GM18861 (cell line): Measurements from ENCODE around the gene ARHGEF28.

Experiments
- ATAC-seq: cut with Tn5 transposase; IDR thresholded peaks from one replicate; pipeline ENCODE4 v1.9.1; 2021; ENCODE audit not compliant: unreplicated experiment

ARHGEF28 gene

DNA sequence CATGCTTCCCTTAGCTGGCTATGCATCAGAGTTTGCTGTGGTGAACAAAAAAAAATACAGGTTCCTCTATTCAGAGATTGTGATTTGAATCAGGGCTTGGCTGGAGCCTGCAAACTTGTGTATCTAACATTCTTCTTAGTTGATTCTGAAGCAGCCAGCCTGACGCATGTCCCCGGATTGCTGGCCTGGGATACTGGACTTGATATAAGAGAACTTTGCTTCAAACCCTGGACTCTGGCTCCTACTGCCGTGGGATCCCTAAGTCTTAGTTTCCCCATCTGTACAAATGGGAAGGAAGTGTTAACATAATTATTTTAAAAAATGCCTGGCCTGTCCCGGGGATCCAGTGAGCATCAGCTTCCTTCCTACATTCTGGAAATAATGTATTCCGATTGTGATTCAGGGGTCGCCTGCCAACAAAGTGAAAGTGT is 292.8 kb downstream of the ARHGEF28 start:
- ATAC-seq, result no peak

DNA sequence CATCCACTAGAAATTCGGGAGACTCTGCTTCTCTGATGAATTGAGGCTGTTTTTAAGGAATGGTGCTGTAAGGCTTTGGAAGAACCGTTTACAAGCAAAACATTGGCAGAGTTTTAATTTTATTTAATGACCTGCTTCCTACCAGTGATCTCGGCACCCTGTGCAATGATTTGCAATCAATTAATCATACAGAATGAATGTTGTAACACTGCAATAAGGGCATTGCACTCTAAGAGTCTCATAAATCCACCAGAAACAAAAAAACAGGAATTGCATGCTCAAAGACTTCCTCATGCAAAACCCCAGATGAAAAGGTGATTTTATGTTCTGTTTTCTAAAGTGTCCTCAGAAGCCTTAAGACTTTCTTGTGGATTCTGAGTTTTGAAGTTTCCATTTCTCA is 295.7 kb downstream of the ARHGEF28 start:
- ATAC-seq, result no peak

DNA sequence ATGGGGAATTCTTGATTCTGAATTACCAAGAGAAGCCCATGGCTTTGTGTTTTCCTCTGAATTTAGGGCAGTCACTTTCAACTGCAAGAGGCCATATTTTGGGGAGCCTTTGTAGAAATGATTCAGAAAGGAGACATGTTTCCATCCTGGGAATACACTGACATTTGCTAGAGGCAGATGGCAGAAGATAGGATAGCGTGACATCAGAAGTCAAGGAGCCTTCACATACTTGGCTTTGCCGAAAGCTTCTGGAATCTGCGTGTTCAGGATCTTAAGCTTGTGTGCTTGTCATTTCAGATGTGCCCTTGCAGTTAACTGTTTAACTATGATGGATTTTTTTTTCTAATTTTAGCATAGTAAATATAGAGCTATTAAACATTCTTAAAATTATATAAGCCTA is 296.2 kb downstream of the ARHGEF28 start:
- no peak for ATAC-seq

GRCh38 chr5:73922875-73923557 is 297.0 kb downstream of the ARHGEF28 start:
- no peak for ATAC-seq

DNA sequence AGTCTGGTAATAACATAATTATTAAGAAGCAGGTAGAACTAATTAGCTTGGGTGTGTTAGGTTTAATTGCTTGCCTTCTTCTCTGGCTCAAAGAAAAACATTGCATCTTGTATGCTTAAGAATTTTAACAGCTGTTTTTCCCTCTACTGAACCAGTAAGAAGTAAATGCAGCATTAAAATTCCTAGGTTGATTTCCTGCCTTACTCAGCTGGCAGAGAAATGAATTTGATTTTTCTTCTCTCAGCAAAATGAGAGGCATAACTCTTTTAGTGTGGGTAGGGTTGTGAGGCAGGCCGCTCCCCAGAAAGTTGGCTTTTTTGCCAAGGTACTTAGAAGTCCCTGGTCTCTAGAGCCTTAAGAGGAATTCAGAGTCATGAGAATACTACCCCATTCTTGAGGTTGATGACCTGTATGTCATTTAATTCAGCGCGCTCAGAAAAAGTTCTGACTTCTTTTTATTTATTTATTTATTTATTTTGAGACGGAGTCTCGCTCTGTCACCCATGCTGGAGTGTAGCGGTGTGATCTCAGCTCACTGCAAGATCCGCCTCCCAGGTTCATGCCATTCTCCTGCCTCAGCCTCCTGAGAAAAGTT is 302.6 kb downstream of the ARHGEF28 start:
- ATAC-seq, result no peak

- ATAC-seq, result no peak
These were observed 309.7 kb downstream of the ARHGEF28 start for GRCh38 chr5:73935719-73936118.

DNA sequence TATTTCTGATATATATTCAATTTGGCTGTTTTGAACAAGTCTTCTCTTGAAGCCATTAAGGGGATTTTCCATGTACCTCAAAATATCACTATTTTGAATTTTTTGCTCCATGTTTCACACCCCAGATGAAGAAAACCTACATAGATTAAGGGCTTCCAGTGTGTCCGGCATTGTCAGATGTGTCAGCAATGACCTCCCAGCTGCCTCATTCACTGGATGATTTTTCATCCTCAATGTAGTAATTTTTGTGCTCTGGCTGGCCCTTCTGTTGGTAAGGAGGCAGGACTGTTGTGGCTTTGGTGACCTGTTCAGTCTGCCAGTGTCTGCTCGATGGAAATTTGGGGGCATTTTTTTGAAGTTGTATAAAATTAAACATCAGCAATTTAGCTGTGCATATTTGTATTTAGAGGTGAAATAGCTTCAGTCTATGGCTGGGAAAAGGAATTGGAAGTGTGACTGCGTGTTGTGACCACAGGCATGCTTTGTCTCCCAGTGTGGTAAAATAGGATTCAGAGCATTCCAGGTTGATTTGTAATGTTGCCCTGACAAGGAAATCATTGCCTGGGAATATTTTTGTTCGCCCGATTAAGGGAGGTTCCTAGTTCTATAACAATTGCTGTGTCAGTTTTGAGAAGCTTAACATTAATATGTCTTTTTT is 312.4 kb downstream of the ARHGEF28 start:
- no peak for ATAC-seq

DNA sequence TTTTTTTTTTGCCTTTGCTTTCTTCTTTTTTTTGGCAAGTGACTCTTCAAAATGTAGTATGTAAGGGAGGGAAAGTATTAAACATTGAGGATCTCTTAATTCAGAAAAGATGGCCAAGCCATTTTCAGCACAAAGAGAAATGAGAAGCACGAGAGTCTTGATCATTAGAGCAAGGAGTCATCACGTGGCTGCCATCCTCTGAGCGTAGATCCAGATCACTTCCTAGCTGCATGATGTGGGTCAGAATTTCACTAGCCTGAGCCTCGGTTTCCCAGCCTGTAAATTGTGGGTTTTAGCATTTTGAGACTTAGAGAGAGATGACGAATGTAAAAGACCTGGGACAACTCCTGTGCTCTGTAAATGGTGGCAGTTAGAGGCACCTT is 312.9 kb downstream of the ARHGEF28 start:
- ATAC-seq, result no peak

GRCh38 chr5:73939557-73939956 is 313.6 kb downstream of the ARHGEF28 start:
- ATAC-seq, result no peak

DNA sequence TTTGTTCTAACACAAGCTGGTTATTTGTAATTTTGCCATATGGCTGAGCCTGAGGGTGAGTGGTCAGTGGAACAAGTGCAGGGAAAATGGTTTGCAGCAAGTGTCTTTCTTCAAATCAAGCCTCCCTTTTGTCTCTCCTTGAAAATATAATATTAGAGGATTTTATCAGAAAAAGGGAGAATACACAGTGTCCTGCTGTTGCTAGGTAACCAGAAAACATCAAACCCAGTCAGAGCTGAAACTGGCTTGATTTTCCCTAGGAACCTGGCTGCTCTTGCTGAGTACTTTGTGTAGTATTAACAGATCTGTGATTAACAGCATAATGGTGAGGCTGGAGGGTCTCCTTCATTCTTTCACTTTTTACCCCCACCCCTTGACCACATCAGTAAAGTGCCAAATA is 314.0 kb downstream of the ARHGEF28 start:
- ATAC-seq, result no peak

DNA sequence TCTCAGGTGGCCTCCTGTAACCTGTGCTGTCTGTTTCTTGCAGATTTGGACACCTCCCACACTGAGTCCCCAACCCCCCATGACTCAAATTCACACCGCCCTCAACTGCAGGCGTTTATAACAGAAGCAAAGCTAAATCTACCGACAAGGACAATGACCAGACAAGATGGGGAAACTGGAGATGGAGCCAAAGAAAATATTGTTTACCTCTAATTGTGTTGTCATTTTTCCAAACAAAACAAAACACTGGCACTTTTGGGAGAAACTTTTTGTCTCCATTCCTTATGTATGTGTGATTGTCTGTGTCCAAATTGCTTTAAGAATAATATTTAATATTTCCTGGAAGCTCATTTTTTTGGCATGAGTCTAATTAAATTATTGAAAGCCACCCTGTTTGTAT is 314.8 kb downstream of the ARHGEF28 start:
- no peak for ATAC-seq

GRCh38 chr5:73942783-73943182 is 316.8 kb downstream of the ARHGEF28 start:
- ATAC-seq, result no peak

- ATAC-seq, result no peak
These were observed 317.4 kb downstream of the ARHGEF28 start for GRCh38 chr5:73943397-73943796.

DNA sequence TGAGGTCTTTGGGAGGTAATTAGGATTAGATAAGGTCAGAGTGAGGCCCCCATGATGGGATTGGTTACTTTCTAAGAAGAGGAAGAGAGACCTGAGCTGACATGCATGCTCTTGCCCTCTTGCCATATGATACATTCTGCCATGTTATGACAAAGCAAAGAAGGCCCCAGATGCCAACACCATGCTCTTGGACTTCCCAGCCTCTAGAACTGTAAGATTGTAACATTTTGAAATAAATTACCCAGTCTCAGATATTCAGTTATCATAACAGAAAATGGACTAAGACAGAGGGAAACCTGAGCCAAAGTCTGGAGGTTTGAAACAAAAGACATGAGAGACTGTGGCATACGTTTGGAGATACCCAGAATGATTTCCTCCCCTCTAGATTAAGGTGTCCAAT is 318.6 kb downstream of the ARHGEF28 start:
- ATAC-seq, result no peak

GRCh38 chr5:73945505-73945904 is 319.5 kb downstream of the ARHGEF28 start:
- ATAC-seq, result no peak

DNA sequence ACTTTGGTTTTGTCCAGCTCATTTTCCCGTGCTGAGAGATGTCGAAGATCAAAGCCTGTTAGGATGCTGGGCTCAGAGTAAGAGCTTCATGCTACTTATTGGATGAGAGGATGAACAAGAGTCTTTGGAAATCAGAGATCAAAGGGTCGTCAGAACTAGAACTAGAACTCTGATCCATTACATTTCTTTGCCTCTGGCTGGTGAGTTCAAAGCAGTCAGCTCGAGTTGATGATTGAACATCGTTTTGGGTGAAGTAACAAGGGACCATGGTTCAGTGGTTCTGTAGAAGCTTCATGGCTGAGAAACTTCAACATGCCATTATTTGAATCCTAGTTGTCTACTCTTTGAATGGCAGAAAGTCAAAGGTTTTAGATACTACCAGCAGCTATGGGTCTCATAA is 320.3 kb downstream of the ARHGEF28 start:
- ATAC-seq, result no peak

- no peak for ATAC-seq
These were observed 321.1 kb downstream of the ARHGEF28 start for GRCh38 chr5:73946919-73947602.

DNA sequence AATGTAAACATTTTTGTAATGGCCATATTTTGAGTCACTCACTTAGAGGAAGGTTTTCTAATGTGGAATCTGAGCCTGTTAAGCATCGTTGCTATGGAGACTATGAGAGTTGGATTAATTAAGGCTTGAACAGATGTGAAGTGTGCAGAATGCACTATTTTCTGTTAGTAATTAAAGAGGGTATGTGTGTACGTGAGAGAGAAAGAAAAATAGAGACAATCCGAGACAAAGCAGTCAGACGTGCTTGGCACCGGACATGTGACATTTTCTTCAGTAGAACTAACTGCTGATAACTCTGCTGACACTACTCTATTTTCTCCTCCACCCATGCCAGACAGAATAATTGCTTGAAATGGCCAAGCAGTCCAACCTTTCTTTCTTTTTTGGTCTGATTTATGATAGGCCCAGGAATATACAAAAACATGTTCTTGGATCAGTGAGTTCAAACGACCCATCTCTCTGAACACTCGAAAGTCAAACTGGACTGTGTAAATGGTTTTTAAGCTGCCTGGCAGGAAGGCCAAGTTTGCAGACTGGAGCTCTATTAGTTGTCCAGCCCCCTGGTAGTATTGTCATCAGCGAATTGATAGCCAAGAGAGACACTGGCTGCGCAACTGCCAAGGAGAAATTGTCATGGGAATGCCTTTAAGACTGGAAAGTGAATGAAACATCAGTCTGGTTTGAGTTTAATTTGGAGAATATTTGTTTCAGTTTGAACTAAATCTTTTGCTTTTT is 322.1 kb downstream of the ARHGEF28 start:
- no peak for ATAC-seq

DNA sequence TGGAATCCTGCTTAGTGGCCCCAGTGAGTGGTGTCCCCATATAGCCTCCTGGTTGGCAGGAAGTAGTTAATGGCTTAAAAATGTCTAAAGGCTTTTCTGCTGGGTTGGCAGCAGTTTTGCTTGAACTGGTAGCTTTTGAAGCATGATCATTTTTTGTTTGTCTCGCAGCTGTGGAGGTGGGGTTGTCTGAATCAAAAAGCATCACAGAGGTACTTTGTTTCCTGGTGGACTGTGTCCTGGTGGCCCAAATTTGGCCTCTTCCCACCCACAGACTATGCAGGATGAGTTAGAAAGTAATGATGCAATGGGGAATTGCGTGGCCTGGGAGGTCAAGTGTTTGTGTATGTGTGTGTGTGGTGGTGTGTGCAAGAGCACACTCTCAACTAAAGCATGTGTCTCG is 322.7 kb downstream of the ARHGEF28 start:
- no peak for ATAC-seq

GRCh38 chr5:73950441-73950873 is 324.5 kb downstream of the ARHGEF28 start:
- no peak for ATAC-seq

DNA sequence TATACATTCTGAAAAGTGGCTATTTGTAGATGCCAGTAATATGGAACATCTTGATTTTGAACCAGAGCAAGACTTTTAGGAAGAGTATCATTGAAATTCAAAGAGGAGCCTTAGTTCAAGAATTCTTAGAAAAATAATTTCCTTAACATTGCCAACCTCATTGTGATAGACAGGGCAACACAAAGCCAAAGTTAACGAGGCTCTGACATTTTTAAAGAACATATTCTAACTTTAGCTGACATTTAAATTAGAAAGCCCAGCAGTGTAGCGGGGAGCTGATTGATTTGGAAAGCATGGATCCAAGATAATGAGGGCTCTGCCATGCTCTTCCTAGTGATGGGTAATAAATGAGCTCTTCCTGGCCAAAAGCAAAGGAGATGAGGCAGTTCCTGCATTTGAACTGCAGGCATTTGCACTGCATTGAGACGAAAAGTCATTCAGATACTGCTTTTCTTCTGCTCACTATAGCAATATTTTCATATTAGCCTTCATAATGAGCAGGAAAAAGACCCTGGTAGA is 325.0 kb downstream of the ARHGEF28 start:
- ATAC-seq, result no peak
